KG1 (cell line): ENCODE data around the gene GGA1.

Experiments used
- DNase-seq: peaks from one replicate; lab custom pipeline; 2025; lab: John Stamatoyannopoulos, UW

Gene GGA1

DNA sequence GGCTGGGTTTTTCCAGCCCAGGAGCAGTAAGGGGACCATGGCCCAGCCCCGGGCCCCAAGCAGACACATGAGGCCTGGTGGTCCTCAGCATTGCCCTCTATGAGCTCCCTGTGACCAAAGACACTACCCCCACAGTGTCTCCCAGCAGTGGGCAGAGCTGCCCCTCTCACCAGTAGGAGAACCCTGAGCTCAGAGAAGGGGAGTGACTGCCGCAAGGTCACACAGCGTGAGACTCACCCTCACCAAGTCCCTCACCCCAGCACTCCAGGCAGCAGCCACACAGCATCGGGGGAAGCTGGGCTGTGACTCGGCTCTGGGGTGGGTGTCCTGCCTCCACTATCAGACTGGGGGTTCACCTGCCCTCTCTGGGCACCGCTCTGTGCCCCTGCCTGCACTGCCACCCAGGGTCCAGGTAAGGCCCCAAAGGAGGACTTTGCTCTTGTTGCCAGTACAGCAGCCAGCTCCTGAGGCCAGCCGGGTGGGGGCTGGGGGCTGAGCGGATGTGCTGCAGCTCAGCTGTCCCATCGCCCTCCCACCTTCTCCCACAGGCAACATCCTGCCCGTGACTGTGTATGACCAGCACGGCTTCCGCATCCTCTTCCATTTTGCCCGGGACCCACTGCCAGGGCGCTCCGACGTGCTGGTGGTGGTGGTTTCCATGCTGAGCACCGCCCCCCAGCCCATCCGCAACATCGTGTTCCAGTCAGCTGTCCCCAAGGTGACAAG, 23.0 kb downstream of the GGA1 start:
- no peak for DNase-seq

DNA sequence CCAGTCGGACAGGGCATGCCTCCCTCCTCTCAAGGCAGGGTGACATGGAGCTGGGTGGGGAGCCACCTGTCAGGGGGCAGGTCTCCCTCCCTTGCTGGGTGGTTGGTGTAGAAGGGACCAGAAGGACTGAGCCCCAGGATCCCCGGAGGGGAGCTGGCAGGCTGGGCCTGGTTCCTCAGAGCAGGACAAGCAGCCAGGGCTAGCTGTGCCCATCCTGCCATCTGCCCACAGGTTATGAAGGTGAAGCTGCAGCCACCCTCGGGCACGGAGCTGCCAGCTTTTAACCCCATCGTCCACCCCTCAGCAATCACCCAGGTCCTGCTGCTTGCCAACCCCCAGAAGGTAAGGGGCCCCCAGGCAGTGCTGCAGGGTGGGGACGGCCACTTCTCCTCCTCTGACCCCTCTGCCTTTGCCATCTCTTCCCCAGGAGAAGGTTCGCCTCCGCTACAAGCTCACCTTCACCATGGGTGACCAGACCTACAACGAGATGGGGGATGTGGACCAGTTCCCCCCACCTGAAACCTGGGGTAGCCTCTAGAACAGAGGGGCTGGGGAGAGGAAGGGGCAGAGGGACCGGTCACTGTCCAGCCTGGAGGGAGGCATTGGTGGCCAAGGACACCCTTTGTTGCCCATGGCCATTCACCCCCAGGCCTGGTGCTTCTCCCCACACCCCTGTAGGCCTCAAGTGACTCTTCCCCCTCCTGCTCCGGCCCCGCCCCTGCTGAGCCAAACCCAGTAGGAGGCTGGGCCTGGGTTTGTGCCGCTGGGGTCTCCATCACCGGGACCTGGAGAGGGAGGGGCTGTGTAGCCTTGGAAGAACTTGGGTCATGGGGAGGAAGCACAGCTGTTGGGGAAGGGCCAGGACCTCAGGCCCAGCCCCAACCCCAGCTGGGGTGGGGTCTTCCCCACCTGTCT, 23.8 kb downstream of the GGA1 start:
- no peak for DNase-seq

DNA sequence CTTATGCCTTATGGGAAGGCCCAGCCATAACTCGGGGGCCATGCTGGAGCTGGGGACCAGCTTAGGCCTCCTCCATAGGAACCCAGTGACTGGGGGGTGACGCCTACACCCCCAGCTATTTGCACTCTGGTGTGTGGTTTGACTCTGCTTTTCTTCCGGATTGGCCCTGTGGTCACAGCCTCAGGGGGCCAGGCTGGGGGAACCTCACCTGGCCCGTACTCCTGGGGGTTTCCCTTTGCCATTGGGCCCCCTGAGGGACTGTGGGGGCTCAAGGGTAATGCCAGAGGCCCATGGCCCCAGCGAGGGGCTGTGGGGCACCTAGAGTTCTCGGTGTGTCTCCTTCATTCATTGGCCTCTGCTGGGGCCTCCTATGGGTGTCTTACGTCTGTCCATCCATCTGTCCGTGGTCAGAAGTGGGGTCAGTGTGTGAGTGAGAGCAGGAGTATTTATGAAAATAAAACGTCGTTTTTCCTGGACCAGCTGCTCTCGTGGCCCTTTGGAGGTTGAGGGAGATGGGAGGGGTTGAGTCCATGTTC, 24.5 kb downstream of the GGA1 start:
- peak; percentile 72 for DNase-seq

DNA sequence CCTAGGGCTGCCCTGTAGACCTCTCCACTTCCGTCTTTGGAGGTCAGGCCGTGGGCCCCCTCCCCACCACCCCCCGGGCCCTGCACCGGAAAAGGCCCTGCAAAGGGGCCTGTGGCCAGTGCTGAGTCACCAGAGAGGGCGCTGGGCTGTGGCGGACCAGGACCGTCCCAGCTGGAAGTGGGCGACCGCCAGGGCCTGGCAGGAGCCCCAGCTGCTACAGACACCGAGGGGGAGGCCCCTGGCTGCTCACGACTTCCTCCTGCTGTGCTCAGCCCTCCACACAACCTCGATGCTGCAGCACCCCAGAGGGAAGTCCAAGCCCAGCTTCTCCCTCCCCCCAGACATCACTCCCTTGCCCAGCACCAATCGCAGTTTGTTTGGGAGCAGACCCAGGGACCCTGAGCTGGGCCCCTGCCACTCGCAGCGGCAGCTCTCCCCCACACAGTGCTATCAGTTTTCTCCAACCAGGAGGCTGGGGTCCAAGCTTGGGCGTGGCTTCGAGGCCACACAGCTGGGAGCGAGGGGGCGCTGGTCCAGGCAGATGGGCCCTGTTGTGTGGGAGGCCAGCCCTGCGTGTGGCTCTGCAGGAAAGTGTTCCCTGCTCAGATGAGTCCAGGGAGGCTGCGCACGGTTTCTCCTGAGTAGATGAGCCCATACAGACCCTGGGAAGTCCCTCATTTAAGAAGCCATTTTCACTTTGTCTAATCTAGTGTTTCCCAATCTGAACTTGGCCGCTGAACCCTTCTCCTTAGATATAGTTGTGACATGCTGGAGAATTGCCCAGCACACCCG, 25.2 kb downstream of the GGA1 start:
- DNase-seq = peak; percentile 76

DNA sequence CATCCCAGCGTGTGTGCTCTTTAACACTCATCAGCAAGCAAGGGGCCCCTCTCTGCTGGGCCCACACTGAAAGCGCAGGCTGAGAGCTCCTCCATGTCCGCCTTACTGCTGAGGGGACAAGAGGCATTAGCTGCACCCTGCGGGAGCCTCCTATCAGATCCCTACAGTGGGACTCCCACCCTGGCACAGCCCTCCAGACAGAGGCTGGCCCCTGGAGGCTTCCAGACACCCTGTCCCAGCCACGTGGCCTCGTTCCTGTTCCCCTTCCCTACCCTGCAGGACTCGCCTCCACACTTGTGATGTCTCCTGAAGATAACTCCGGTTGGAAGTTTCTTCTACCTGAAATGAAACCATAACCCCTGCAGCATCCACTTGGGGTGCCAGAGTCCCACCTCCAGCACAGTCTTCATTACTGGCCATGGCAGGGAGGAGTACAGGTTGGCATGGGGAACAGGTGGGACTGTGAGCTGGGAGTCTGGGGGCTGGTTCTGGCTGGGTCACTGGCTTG, 25.8 kb downstream of the GGA1 start:
- no peak for DNase-seq

- no peak for DNase-seq
Observed at GRCh38 chr22:37635157-37635556, 26.5 kb downstream of the GGA1 start.

DNA sequence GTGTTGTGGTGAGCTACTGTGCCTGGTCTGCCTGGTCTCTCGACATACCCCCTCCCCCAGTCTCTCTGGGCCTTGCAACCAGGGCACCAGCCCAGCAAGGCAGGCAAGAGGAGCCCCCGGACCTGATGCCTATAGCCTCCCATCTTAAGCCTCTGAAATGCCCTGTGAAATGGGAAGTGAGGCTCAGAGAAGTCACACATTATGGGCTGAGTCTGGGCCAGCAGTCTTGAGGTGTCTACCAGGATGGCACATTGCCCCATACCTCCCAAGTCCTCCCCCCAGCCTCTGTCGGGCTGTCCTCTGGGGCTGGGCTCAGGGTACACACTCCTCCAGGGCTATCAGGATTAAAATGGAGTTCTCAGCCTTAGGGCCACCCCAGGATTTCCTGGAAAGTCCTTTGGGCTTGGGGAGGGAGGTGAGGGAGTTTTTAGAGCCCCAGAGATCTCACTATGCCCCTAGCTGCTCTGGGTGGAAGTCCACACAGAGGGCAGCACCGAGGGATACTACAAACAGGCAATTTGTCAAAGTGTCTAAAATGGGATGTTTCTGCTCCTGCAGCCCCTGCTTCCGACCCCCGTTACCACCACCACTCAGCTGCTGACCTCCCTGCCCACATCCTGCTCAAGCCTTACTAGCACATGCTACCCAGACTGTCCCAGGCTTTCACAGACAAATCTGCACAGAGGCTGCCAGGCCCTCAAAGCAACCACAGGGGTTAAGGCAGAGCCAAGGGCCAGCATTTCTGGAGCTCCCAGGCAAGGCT, 27.7 kb downstream of the GGA1 start:
- DNase-seq = peak; percentile 71

DNA sequence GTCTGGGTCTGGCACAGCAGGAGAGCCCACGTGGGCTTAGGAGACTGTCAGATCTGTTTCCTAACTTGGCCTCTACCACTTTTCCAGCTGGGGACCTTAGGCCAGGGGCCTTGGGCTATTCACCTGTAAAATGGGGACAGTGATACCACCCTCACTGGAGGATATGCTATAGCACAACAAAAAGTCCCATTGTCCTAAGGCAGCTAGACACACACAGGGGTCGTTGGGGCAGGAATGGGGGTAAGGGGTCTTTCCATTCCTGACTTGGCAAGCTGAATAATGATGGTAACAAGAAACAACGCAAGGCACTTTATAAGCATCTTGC, 28.3 kb downstream of the GGA1 start:
- DNase-seq = no peak

DNA sequence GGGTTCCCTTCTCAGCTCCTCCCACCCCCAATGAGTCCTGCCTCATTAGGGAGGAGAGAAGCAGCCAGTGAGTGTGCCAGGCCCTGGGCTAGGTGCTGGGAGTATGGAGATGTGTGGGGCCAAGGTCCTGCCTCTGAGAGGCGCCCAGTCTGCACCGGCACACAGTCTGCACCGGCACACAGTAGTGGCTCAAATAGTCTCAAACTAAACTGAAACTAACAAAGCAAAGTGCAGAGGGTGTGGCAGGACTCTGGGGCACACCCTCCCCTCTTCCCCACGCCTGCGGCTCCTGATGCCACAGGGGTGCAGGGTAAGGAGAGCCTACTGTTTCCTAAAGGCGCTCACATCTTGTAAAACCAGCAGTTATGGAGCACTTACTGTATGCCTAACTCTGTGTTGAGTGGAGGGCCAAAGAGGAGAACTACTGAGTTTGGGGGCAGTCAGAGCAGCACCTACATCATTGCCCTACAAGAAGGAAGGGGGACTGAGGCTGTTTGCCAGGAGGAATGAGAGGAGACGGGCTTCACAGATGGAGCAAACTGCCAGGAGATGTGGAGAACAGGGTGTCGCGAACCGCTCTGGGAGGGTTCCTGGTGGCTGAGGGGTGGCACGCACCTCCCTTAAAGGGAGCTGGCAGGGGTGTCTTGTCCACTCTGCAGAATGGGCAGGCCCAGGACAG, 29.9 kb downstream of the GGA1 start:
- no peak for DNase-seq

DNA sequence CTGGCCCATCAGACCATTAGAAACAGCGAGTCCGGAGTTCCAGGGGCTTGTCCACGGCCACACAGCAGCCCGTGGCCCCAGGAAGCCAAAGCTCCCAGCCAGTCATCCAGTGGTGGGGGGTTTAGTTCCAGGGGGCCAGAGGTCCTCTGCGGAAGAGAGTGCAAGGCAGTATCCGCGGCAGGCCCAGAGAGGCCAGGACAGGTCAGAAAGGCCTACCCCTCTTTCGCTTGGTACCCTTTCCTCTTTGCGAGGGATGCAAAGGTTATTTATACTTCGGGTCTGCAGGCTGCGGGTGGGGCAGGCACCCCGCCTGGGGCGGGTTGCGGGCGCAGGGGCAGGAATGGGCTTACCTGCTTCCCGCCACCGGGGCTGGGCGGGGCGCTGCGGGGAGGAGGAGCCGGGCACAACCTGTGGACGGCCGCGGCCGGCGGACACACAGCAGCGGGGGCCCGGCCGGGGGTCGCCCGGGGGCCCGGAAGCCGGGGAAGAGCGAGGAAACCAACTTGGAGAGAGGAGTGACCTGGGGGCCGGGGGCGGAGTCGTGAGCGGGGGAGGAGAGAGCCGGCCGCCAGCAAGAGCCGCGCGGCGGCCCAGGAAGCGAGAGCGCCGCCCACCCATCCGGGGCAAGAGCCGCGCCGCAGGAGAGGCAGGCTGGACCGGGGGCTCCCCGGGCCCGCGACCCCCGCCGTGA, 30.6 kb downstream of the GGA1 start, which contains the start of gene SH3BP1:
TSS of gene SH3BP1 (plus strand) at position 600 of the 691 bp plus-strand sequence. CDS start 119 bp downstream, outside the sequence.
- DNase-seq = peak; percentile 44

- DNase-seq = no peak
Observed at GRCh38 chr22:37639771-37640590, 31.3 kb downstream of the GGA1 start.

DNA sequence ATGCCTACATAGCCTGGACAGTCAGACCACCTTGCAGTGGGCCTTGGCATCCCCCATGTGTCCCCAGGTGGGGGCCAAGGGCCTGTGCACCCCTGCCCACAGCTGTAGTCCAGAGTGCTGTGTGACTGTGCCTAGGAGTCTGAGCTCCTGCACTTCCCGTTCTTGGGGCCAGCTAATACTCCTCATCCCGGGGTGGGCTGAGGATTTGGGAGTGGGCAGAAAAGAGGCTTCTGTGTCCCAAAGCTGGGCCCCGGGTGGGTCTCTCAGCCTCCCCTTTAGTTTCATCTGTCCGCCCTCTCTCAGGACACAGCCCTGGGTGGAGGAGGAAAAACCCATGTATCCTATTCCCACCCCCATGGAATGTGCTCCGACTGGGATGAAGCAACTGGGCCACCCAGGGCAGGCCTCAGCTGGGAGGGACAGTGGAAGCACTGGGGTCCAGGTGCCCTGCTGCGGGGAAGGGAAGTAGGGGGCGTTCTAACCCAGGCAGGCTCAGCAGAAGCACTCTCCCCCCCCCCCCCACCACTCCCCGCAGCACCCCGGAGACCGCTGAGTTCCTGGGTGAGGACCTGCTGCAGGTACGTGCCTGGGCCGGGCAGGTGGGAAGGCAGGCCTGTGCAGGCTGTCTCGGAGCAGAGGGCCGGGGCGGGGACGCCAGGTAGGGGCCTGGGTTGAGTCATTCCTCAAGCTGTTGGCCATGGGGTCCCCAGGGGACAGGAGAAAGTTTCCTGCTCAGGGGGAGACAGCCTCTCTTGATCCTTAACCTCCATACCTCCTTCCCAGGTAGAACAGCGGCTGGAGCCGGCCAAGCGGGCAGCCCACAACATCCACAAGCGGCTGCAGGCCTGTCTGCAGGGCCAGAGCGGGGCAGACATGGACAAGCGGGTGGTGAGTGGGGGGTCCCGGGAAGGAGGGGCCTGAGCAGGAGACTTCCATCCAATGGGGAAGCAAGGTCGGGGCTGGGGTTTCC, 32.2 kb downstream of the GGA1 start:
- DNase-seq = no peak

- DNase-seq = no peak
Observed at GRCh38 chr22:37641561-37641949, 32.9 kb downstream of the GGA1 start.

DNA sequence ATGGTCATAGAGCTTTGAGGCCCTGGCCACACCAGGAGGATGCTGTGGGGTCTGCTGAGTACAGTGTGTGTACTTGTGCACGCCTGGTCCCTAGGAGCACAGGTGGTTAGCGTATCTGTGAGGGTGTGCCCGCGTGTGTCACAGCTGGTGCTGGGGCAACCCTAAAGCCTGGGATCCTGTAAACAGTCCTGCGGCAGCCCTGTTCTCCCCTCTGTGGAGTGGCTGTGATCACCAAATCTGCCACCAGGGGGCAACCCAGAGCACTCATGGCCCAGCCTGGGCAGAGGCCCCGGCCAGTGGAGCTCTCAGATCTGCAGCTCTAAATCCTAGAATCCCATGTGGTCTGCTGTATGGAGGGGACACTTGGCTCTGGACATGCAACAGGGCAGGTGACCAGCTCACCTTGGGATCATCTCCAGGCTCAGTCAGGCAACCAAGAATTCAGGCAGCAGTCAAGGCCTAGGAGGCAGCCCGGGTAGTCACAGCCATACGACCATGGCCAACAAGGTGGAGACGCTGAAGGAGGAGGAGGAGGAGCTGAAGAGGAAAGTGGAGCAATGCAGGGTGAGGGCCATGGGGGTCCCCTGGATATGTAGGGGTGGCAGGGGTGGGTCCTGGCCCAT, 34.7 kb downstream of the GGA1 start:
- peak; percentile 55 for DNase-seq

GRCh38 chr22:37647317-37647716, 38.7 kb downstream of the GGA1 start:
- DNase-seq = no peak

DNA sequence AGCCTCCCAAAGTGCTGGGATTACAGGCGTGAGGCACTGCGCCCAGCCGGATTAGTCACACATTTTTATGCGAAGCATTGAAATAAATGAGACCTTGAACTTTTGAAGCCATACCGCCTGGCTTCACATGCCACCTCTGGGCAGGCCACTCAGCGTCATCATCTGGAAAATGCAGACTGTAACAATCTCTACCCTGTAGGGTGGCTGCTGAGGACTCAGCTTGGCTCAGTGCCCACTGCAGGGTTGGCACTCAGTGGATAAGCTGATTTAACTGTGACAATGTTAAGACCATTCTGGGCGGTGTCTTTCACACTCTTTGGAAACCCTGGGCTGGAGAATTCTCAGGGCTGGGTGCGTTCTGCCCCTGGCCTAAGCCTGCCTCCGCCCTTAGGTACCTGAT, 39.3 kb downstream of the GGA1 start:
- no peak for DNase-seq

- no peak for DNase-seq
Observed at GRCh38 chr22:37650463-37651136, 42.0 kb downstream of the GGA1 start.
